Fibroblast of lung (primary cell): ENCODE measurements around the gene NOP14. TPM values are rescaled to one million over a fixed set of nuclear protein-coding genes. Genes with fewer than 3 reads are reported as not detected.

Experiments used
- DNase-seq, 2 donors: peaks; one replicate each; pipeline versions ENCODE4 v3.0.0 to v3.0.0-alpha.2; 2010; ENCODE audit warnings: low read depth in 2 of 2
- H2AFZ ChIP-seq: 2 replicates; pipeline ENCODE4 v1.5.1; 2012; ENCODE audit warnings: low read length, control low read depth, inconsistent platforms
- H3K27ac ChIP-seq: 2 replicates; pipeline ENCODE4 v1.5.1; 2011; ENCODE audit warnings: low read length, control low read depth; ENCODE audit not compliant: insufficient read depth
- H3K27me3 ChIP-seq: 2 replicates; pipeline ENCODE4 v1.5.1; 2011; ENCODE audit warnings: mild to moderate bottlenecking, low read length; ENCODE audit not compliant: control insufficient read depth, insufficient read depth
- H3K36me3 ChIP-seq: 2 replicates; pipeline ENCODE4 v1.5.1; 2011; ENCODE audit warnings: low read length; ENCODE audit not compliant: control insufficient read depth, insufficient read depth
- H3K4me1 ChIP-seq: 2 replicates; pipeline ENCODE4 v1.5.1; 2011; ENCODE audit warnings: low read length; ENCODE audit not compliant: control insufficient read depth, insufficient read depth; ENCODE audit errors: extremely low read depth
- H3K4me2 ChIP-seq: 2 replicates; pipeline ENCODE4 v1.5.1; 2011; ENCODE audit warnings: low read length, control low read depth; ENCODE audit not compliant: insufficient read depth; ENCODE audit errors: extremely low read depth
- H3K4me3 ChIP-seq, 4 experiments: fragments of 200-600 bp in 1 of 4; sonication (generic) in 1 of 4; replicated peaks in 1 of 4; 2 replicates each; pipeline ENCODE4 v1.5.1; 2011 to 2016; ENCODE audit warnings: low read length in 4 of 4, low read depth in 3 of 4, mild to moderate bottlenecking in 3 of 4, control low read depth in 2 of 4, inconsistent platforms in 1 of 4, mixed read lengths in 1 of 4; ENCODE audit not compliant: insufficient read depth in 1 of 4; ENCODE audit errors: control extremely low read depth in 1 of 4
- H3K79me2 ChIP-seq: 2 replicates; pipeline ENCODE4 v1.5.1; 2012; ENCODE audit warnings: mild to moderate bottlenecking, low read length, inconsistent platforms; ENCODE audit not compliant: control insufficient read depth, insufficient read depth
- H3K9ac ChIP-seq: 2 replicates; pipeline ENCODE4 v1.5.1; 2011; ENCODE audit warnings: mild to moderate bottlenecking, low read length, control low read depth; ENCODE audit not compliant: insufficient read depth
- H3K9me3 ChIP-seq: 2 replicates; pipeline ENCODE4 v1.5.1; 2012; ENCODE audit warnings: low read depth, low read length; ENCODE audit not compliant: control insufficient read depth, insufficient read depth
- H4K20me1 ChIP-seq: 2 replicates; pipeline ENCODE4 v1.5.1; 2011; ENCODE audit warnings: low read length; ENCODE audit not compliant: control insufficient read depth, insufficient read depth; ENCODE audit errors: extremely low read depth
- CTCF ChIP-seq, 2 donors: IDR thresholded peaks in 1 of 2; conservative IDR thresholded peaks in 1 of 2; 1 replicate in 1 of 2; 2 replicates in 1 of 2; pipeline ENCODE4 v1.5.1; 2011 to 2012; ENCODE audit warnings: low read length in 2 of 2, control low read depth in 1 of 2, inconsistent platforms in 1 of 2, low read depth in 1 of 2, mild to moderate bottlenecking in 1 of 2
- EZH2 ChIP-seq: IDR thresholded peaks from 2 replicates; pipeline ENCODE4 v1.5.1; 2012; ENCODE audit warnings: low read length, control low read depth, mild to moderate bottlenecking; ENCODE audit errors: missing control alignments
- polyA plus RNA-seq, 2 donors: library from polyadenylated mRNA; depleted of rRNA in 1 of 2; stranded (reverse) in 1 of 2; unstranded in 1 of 2; fragments of >200 nt; gene quantifications; 2 replicates each; pipeline ENCODE4 v1.2.1, GENCODE V29; 2011 to 2012; ENCODE audit warnings: missing spikeins in 1 of 2
- total RNA-seq: library from RNA; depleted of rRNA; stranded (reverse); fragments of >200 nt; gene quantifications from 2 replicates; pipeline ENCODE4 v1.2.1, GENCODE V29; 2014

NOP14 gene
- total and polyA plus RNA-seq, 2 donors (not counting 1 experiment from before 2014, with no cell fraction given), result 13.1 to 16.7 TPM

- TF ChIP-seq CTCF (conservative IDR thresholded peaks at IDR 0.05 in 1 of 2, IDR thresholded peaks at IDR 0.05 in 1 of 2; ENCODE audit: low read depth in 1 of 2, low read length in 2 of 2) (no peak), EZH2 (no peak)
- Histone ChIP-seq H3K9me3 (no peaks in the 10 kb centered on the region), H3K36me3 (peaks cover 43% of the 10 kb centered on the region)
Measured at GRCh38 chr4:2930758-2931511, 32.3 kb downstream of the NOP14 start.

GRCh38 chr4:2930135-2930757 is 33.0 kb downstream of the NOP14 start:
- TF ChIP-seq EZH2 (no peak), CTCF (conservative IDR thresholded peaks at IDR 0.05 in 1 of 2, IDR thresholded peaks at IDR 0.05 in 1 of 2; ENCODE audit: low read depth in 1 of 2, low read length in 2 of 2) (no peak)
- H3K36me3 ChIP-seq, result peaks cover 45% of the 10 kb centered on the region
- no peaks in the 10 kb centered on the region for H3K27me3 ChIP-seq
- no peak overlapping the region for H3K4me3 ChIP-seq
- H4K20me1 ChIP-seq, result no peaks in the 10 kb centered on the region
- H2AFZ ChIP-seq, result no peak overlapping the region
- H3K4me1 ChIP-seq, result peaks cover 4% of the 10 kb centered on the region
- no peak for DNase-seq
- H3K79me2 ChIP-seq, result peaks cover 17% of the 10 kb centered on the region
- no peak overlapping the region for H3K9ac ChIP-seq
- H3K4me2 ChIP-seq, result no peak overlapping the region
- H3K27ac ChIP-seq, result no peak overlapping the region
- H3K9me3 ChIP-seq, result no peaks in the 10 kb centered on the region

More at GRCh38 chr4:2930758-2931511, 32.3 kb downstream of the NOP14 start:
- Histone ChIP-seq H3K4me3 (no peak overlapping the region), H2AFZ (no peak overlapping the region), H3K27me3 (no peaks in the 10 kb centered on the region), H3K79me2 (peaks cover 23% of the 10 kb centered on the region), H3K9ac (no peak overlapping the region), H3K4me1 (peaks cover 9% of the 10 kb centered on the region), H3K4me2 (no peak overlapping the region), H3K27ac (no peak overlapping the region), H4K20me1 (no peaks in the 10 kb centered on the region)
- no peak for DNase-seq

- DNase-seq, result no peak
- H3K36me3 ChIP-seq, result peaks cover 45% of the 10 kb centered on the region
- H3K4me1 ChIP-seq, result peaks cover 4% of the 10 kb centered on the region
- no peak overlapping the region for H3K9ac ChIP-seq
- no peak for TF ChIP-seq EZH2
- TF ChIP-seq CTCF (conservative IDR thresholded peaks at IDR 0.05 in 1 of 2, IDR thresholded peaks at IDR 0.05 in 1 of 2; ENCODE audit: low read depth in 1 of 2, low read length in 2 of 2), result no peak
- no peaks in the 10 kb centered on the region for H3K27me3 ChIP-seq
- no peak overlapping the region for H3K4me3 ChIP-seq
- peaks cover 12% of the 10 kb centered on the region for H3K79me2 ChIP-seq
- no peak overlapping the region for H2AFZ ChIP-seq
- no peak overlapping the region for H3K27ac ChIP-seq
- H3K4me2 ChIP-seq, result no peak overlapping the region
- no peaks in the 10 kb centered on the region for H4K20me1 ChIP-seq
- H3K9me3 ChIP-seq, result no peaks in the 10 kb centered on the region
Measured at GRCh38 chr4:2929469-2929868, 33.7 kb downstream of the NOP14 start.
